H1 (cell line): Measurements from ENCODE around the gene SLC5A8. TPM values are rescaled to one million over a fixed set of nuclear protein-coding genes. Genes with fewer than 3 reads are reported as not detected.

Experiments
- CTCF ChIA-PET: fragments of 300-600 bp; sonication (Branson Sonifier 250); formaldehyde crosslinking; loops from one replicate; lab custom pipeline; 2021; ENCODE audit not compliant: partially characterized antibody; lab: Charles Lee
- POLR2A ChIA-PET: fragments of 300-600 bp; sonication (Branson Sonifier 250); formaldehyde crosslinking; loops from one replicate; lab custom pipeline; 2021; ENCODE audit warnings: inconsistent platforms; ENCODE audit not compliant: partially characterized antibody; lab: Charles Lee
- DNase-seq, 2 experiments: peaks; one replicate each; pipeline versions ENCODE4 v3.0.0 to v3.0.0-alpha.2; 2010 to 2022; ENCODE audit warnings: low spot score in 2 of 2, low read depth in 1 of 2, mixed read lengths in 1 of 2
- FAIRE-seq: peaks from 2 replicates; lab custom pipeline; 2011; peaks lifted over from hg19 to GRCh38; lab: Jason Lieb, UNC
- H2AFZ ChIP-seq: 2 replicates; pipeline ENCODE4 v1.8.1; 2012; ENCODE audit warnings: low read length, inconsistent platforms
- H2AK5ac ChIP-seq: 2 replicates; pipeline ENCODE4 v1.6.1; 2013; ENCODE audit warnings: low read depth, low read length
- H2BK120ac ChIP-seq: replicated peaks from 2 replicates; pipeline ENCODE3; 2013; ENCODE audit warnings: low read depth, low read length, inconsistent platforms
- H2BK12ac ChIP-seq: 2 replicates; pipeline ENCODE4 v1.6.1; 2013; ENCODE audit warnings: low read depth, low read length
- H2BK15ac ChIP-seq: 2 replicates; pipeline ENCODE4 v1.6.1; 2013; ENCODE audit warnings: low read length
- H2BK20ac ChIP-seq: 2 replicates; pipeline ENCODE4 v1.6.1; 2013; ENCODE audit warnings: low read length
- H2BK5ac ChIP-seq: 2 replicates; pipeline ENCODE4 v1.6.1; 2013; ENCODE audit warnings: low read depth, low read length
- H3K14ac ChIP-seq: 2 replicates; pipeline ENCODE4 v1.6.1; 2013; ENCODE audit warnings: inconsistent platforms; ENCODE audit not compliant: insufficient read length
- H3K18ac ChIP-seq: 2 replicates; pipeline ENCODE4 v1.6.1; 2013; ENCODE audit warnings: low read length; ENCODE audit errors: extremely low read depth
- H3K23ac ChIP-seq: 2 replicates; pipeline ENCODE4 v1.6.1; 2013; ENCODE audit warnings: inconsistent platforms; ENCODE audit not compliant: insufficient read length
- H3K23me2 ChIP-seq: 2 replicates; pipeline ENCODE4 v1.6.1; 2013; ENCODE audit warnings: low read depth, low read length
- H3K27ac ChIP-seq: 2 replicates; pipeline ENCODE4 v1.6.1; 2011; ENCODE audit warnings: low read depth, low read length, inconsistent platforms
- H3K27me3 ChIP-seq, 4 experiments: replicated peaks in 1 of 4; 1 replicate in 1 of 4; 2 replicates in 3 of 4; pipeline versions ENCODE4 v1.6.1 to v1.8.1; 2011 to 2013; ENCODE audit warnings: low read length in 3 of 4, mild to moderate bottlenecking in 3 of 4, inconsistent platforms in 2 of 4, mixed read lengths in 2 of 4, moderate library complexity in 1 of 4; ENCODE audit not compliant: control insufficient read depth in 3 of 4, insufficient read depth in 3 of 4; ENCODE audit errors: extremely low read depth in 1 of 4
- H3K36me3 ChIP-seq, 4 experiments: 2 replicates each; pipeline versions ENCODE4 v1.6.1 to v1.8.1; 2011 to 2013; ENCODE audit warnings: mild to moderate bottlenecking in 4 of 4, low read length in 3 of 4, moderate library complexity in 2 of 4, control low read depth in 1 of 4, inconsistent platforms in 1 of 4; ENCODE audit not compliant: insufficient read depth in 4 of 4, control insufficient read depth in 2 of 4
- H3K4ac ChIP-seq: replicated peaks from 2 replicates; pipeline ENCODE3; 2013; ENCODE audit warnings: low read length, low read depth, mixed read lengths, inconsistent platforms; ENCODE audit not compliant: insufficient read length
- H3K4me1 ChIP-seq, 4 experiments: replicated peaks in 1 of 4; 1 replicate in 1 of 4; 2 replicates in 3 of 4; pipeline versions ENCODE4 v1.6.1 to v1.8.1; 2011 to 2013; ENCODE audit warnings: low read length in 3 of 4, inconsistent platforms in 2 of 4, mixed read lengths in 1 of 4; ENCODE audit not compliant: insufficient read depth in 4 of 4, control insufficient read depth in 3 of 4
- H3K4me2 ChIP-seq, 2 experiments: 2 replicates each; pipeline versions ENCODE4 v1.6.1 to v1.8.1; 2011 to 2013; ENCODE audit warnings: low read depth in 2 of 2, low read length in 2 of 2, control low read depth in 1 of 2, inconsistent platforms in 1 of 2, mild to moderate bottlenecking in 1 of 2; ENCODE audit not compliant: insufficient read depth in 1 of 2
- H3K4me3 ChIP-seq, 4 experiments: fragments of 200-600, 300-600 bp in 1 of 4; sonication (generic), shearing (Covaris generic), sonication (Bioruptor Twin) in 1 of 4; 2 replicates each; pipeline versions ENCODE4 v1.5.1 to v1.8.1; 2011 to 2016; ENCODE audit warnings: low read length in 4 of 4, low read depth in 3 of 4, control low read depth in 2 of 4, inconsistent platforms in 2 of 4, mild to moderate bottlenecking in 2 of 4, mixed read lengths in 1 of 4, moderate library complexity in 1 of 4; ENCODE audit not compliant: insufficient read depth in 2 of 4; ENCODE audit errors: extremely low read depth in 1 of 4
- H3K56ac ChIP-seq: replicated peaks from 2 replicates; pipeline ENCODE3; 2013; ENCODE audit warnings: low read depth, mild to moderate bottlenecking, mixed read lengths, low read length, inconsistent platforms; ENCODE audit not compliant: insufficient read length
- H3K79me1 ChIP-seq: 2 replicates; pipeline ENCODE4 v1.6.1; 2013; ENCODE audit warnings: low read depth, low read length, control low read depth
- H3K79me2 ChIP-seq, 2 experiments: 2 replicates each; pipeline versions ENCODE4 v1.6.1 to v1.8.1; 2012 to 2013; ENCODE audit warnings: low read length in 2 of 2, mild to moderate bottlenecking in 2 of 2, inconsistent platforms in 1 of 2; ENCODE audit not compliant: insufficient read depth in 2 of 2, control insufficient read depth in 1 of 2
- H3K9ac ChIP-seq, 4 experiments: replicated peaks in 1 of 4; 1 replicate in 1 of 4; 2 replicates in 3 of 4; pipeline versions ENCODE4 v1.6.1 to v1.8.1; 2011 to 2013; ENCODE audit warnings: low read depth in 3 of 4, low read length in 3 of 4, control low read depth in 2 of 4, mild to moderate bottlenecking in 2 of 4, moderate library complexity in 2 of 4, inconsistent platforms in 1 of 4; ENCODE audit errors: extremely low read depth in 1 of 4
- H3K9me3 ChIP-seq, 2 experiments: 2 replicates each; pipeline versions ENCODE4 v1.6.1 to v1.8.1; 2012 to 2013; ENCODE audit warnings: mild to moderate bottlenecking in 2 of 2, moderate library complexity in 2 of 2, control low read depth in 1 of 2, inconsistent platforms in 1 of 2, low read depth in 1 of 2, low read length in 1 of 2, mixed read lengths in 1 of 2; ENCODE audit not compliant: insufficient read depth in 2 of 2
- H4K20me1 ChIP-seq, 2 experiments: replicated peaks in 1 of 2; 2 replicates each; pipeline versions ENCODE3 to v1.8.1; 2011 to 2013; ENCODE audit warnings: inconsistent platforms in 2 of 2, low read length in 2 of 2, mild to moderate bottlenecking in 1 of 2; ENCODE audit not compliant: insufficient read depth in 2 of 2, control insufficient read depth in 1 of 2
- H4K5ac ChIP-seq: 2 replicates; pipeline ENCODE4 v1.6.1; 2013; ENCODE audit warnings: low read length, low read depth, mixed read lengths, inconsistent platforms; ENCODE audit not compliant: insufficient read length
- H4K8ac ChIP-seq: 2 replicates; pipeline ENCODE4 v1.8.0; 2013; ENCODE audit warnings: mild to moderate bottlenecking, moderate library complexity, low read length, inconsistent platforms; ENCODE audit not compliant: insufficient read depth; ENCODE audit errors: extremely low read depth
- H4K91ac ChIP-seq: replicated peaks from 2 replicates; pipeline ENCODE3; 2013; ENCODE audit warnings: low read length, mixed read lengths, inconsistent platforms; ENCODE audit not compliant: insufficient read length
- ATF3 ChIP-seq: IDR thresholded peaks from 2 replicates; pipeline ENCODE4 v1.6.1; 2011; ENCODE audit warnings: low read depth, mild to moderate bottlenecking, low read length; ENCODE audit not compliant: insufficient read depth
- CBX8 ChIP-seq: fragments of 300-800, 300-1000 bp; sonication (generic); IDR thresholded peaks from 2 replicates; pipeline ENCODE4 v1.7.1; 2016; ENCODE audit warnings: low read depth, low read length, borderline replicate concordance
- MAX ChIP-seq: IDR thresholded peaks from 2 replicates; pipeline ENCODE4 v1.6.1; 2012; ENCODE audit warnings: inconsistent platforms
- RAD21 ChIP-seq, 2 experiments: IDR thresholded peaks in 1 of 2; conservative IDR thresholded peaks in 1 of 2; 2 replicates each; pipeline ENCODE4 v1.6.1; 2011; ENCODE audit warnings: low read depth in 2 of 2, low read length in 2 of 2, improper control_type of control experiment in 1 of 2, inconsistent platforms in 1 of 2, mild to moderate bottlenecking in 1 of 2, moderate library complexity in 1 of 2
- SIN3A ChIP-seq, 2 experiments: IDR thresholded peaks in 1 of 2; conservative IDR thresholded peaks in 1 of 2; 2 replicates each; pipeline ENCODE4 v1.6.1; 2011 to 2012; ENCODE audit warnings: low read length in 2 of 2, improper control_type of control experiment in 1 of 2, low read depth in 1 of 2, mild to moderate bottlenecking in 1 of 2
- SIRT6 ChIP-seq: IDR thresholded peaks from one replicate; pipeline ENCODE4 v1.7.1; 2012; ENCODE audit warnings: low read length, inconsistent platforms
- SP2 ChIP-seq: IDR thresholded peaks from 2 replicates; pipeline ENCODE4 v1.6.1; 2012; ENCODE audit warnings: mild to moderate bottlenecking, low read length, inconsistent platforms
- WGBS, 2 experiments: shearing (Covaris generic) in 1 of 2; methylation state at CpG; one replicate each; pipeline versions ENCODE4 v1.1.6 to v1.1.7; 2013 to 2015; ENCODE audit warnings: low lambda C conversion rate in 2 of 2, mixed read lengths in 2 of 2, inconsistent platforms in 1 of 2, low coverage in 1 of 2, missing lambda C conversion rate in 1 of 2; ENCODE audit not compliant: insufficient replicate concordance in 2 of 2, insufficient coverage in 1 of 2, insufficient read length in 1 of 2; ENCODE audit errors: extremely low coverage in 1 of 2, missing lambda C conversion rate in 1 of 2; 5-methylcytosine and 5-hydroxymethylcytosine counted together
- long read RNA-seq, 2 experiments: library from RNA in 1 of 2; library from capped mRNA in 1 of 2; stranded (forward); transcript quantifications; one replicate each; pipeline ENCODE4 v2.0.0, GENCODE V29; 2021; ENCODE audit warnings: inconsistent platforms in 1 of 2
- polyA minus RNA-seq, 3 experiments: library from RNA; depleted of rRNA, polyadenylated mRNA; stranded (reverse); fragments of >200 nt; gene quantifications; 1 replicate in 2 of 3; 2 replicates in 1 of 3; pipeline ENCODE4 v1.2.3, GENCODE V29; 2011
- polyA plus RNA-seq, 7 experiments: library from polyadenylated mRNA; depleted of rRNA in 3 of 7; stranded (reverse) in 5 of 7; unstranded in 2 of 7; fragments of >200 nt in 5 of 7; fragments of 200-250 nt in 2 of 7; gene quantifications; 1 replicate in 5 of 7; 2 replicates in 1 of 7; 4 replicates in 1 of 7; pipeline versions ENCODE4 v1.2.1 to v1.2.3, GENCODE V29; 2011 to 2013; ENCODE audit warnings: missing spikeins in 2 of 7, mixed read lengths in 2 of 7
- total RNA-seq: library from RNA; stranded (reverse); fragmentation: NEBNext Ultra II Directional; extraction: Animal tissue kit (Norgen Biotek cat#: 25700); gene quantifications from 2 replicates; pipeline ENCODE4 v1.2.1, GENCODE V29; 2021

The SLC5A8 gene
- 0.11 TPM in 1 of 2 replicates, not detected in the other for total RNA-seq
- polyA plus RNA-seq (2011; rRNA removed) = 0.11 and 0.21 TPM in 2 replicates
- 0.18 TPM for polyA plus RNA-seq (2011; cell fraction: cytosol; rRNA removed)
- polyA plus RNA-seq (2011; cell fraction: nucleus; rRNA removed) = 0.07 TPM
- polyA plus RNA-seq (2012, experiment 1 of 2) = 0.05 to 0.17 TPM (median 0.10 TPM) in 4 replicates
- polyA plus RNA-seq (2012, experiment 2 of 2) = not detected
- 0.22 TPM for polyA plus RNA-seq (2013, experiment 1 of 2)
- 0.18 TPM for polyA plus RNA-seq (2013, experiment 2 of 2)
- polyA minus RNA-seq (2011; rRNA and poly(A)+ RNA removed) = 0.17 and 0.32 TPM in 2 replicates
- polyA minus RNA-seq (2011; cell fraction: cytosol; rRNA and poly(A)+ RNA removed) = not detected
- polyA minus RNA-seq (2011; cell fraction: nucleus; rRNA and poly(A)+ RNA removed) = 0.60 TPM
- long read RNA-seq, experiment 1 = 0 reads
- long read RNA-seq, experiment 2 = 0 reads

GRCh38 chr12:101209319-101210302 lies at the start of gene SLC5A8:
Gene SLC5A8, minus strand, starts transcription at chr12:101210238. Its CDS starts 390 bp downstream, at chr12:101209848.
- peaks cover 13 to 26% (median 20%) of the 10 kb centered on the region in 4 experiments for H3K27me3 ChIP-seq
- H3K4me2 ChIP-seq = peak within 1 kb of the TSS; percentile 54 to 90; a peak in 3 of 4 replicates
- no peak within 1 kb of the TSS for H3K23ac ChIP-seq
- H4K20me1 ChIP-seq = no peaks in the 10 kb centered on the region
- no peak for DNase-seq
- 13 to 100% methylated on average over 5 to 61 of the region's 80 CpGs for WGBS, 2 experiments
- H3K4me3 ChIP-seq = peak within 1 kb of the TSS; percentile 21 to 72 (median 60); a peak in 7 of 8 replicates
- ChIA-PET CTCF (interaction anchor here (2.4 kb wide), 1 partner anchor 42 kb away, joined by 7 read pairs; no protein-coding TSS in a partner anchor), POLR2A (interaction anchor here (0.7 kb wide), 1 partner anchor 17 kb away, joined by 5 read pairs; no protein-coding TSS in a partner anchor)
- no peak within 1 kb of the TSS for H3K9ac ChIP-seq
- H2BK5ac ChIP-seq = no peak within 1 kb of the TSS
- H3K4ac ChIP-seq = no peak within 1 kb of the TSS
- H2AK5ac ChIP-seq = no peak within 1 kb of the TSS
- peaks cover 6% of the 10 kb centered on the region; the same call in 1 of the 2 replicates for H3K23me2 ChIP-seq
- H3K36me3 ChIP-seq = no peaks in the 10 kb centered on the region
- H3K27ac ChIP-seq = no peak within 1 kb of the TSS
- no peak within 1 kb of the TSS for H2BK12ac ChIP-seq
- no peak within 1 kb of the TSS for H3K56ac ChIP-seq
- H4K8ac ChIP-seq = no peak within 1 kb of the TSS; the same call in 1 of the 2 replicates
- H3K79me2 ChIP-seq = no peaks in the 10 kb centered on the region
- no peaks in the 10 kb centered on the region for H3K79me1 ChIP-seq
- no peak within 1 kb of the TSS for H2BK120ac ChIP-seq
- H4K5ac ChIP-seq = no peak within 1 kb of the TSS
- peaks cover 3 to 4% of the 10 kb centered on the region in 2 experiments for H3K9me3 ChIP-seq
- H2AFZ ChIP-seq = peak within 1 kb of the TSS; percentile 87
- no peak within 1 kb of the TSS for H2BK15ac ChIP-seq
- no peak within 1 kb of the TSS for H2BK20ac ChIP-seq
- H3K14ac ChIP-seq = no peak within 1 kb of the TSS
- no peak within 1 kb of the TSS for H4K91ac ChIP-seq
- H3K18ac ChIP-seq = no peak within 1 kb of the TSS
- H3K4me1 ChIP-seq = peaks cover 0 to 3% (median under 1%) of the 10 kb centered on the region in 4 experiments; a peak in 3 of 7 replicates
- no peak for FAIRE-seq
- TF ChIP-seq SIRT6 = no peak
- TF ChIP-seq RAD21 (IDR thresholded peaks at IDR 0.05 in 1 of 2, conservative IDR thresholded peaks at IDR 0.05 in 1 of 2; ENCODE audit: low read depth in 2 of 2, low read length in 2 of 2) = peak in 1 of 2 experiments; percentile 19; a peak in 1 of 4 replicates
- TF ChIP-seq CBX8 = no peak
- peak; percentile 76 for TF ChIP-seq MAX
- no peak for TF ChIP-seq SP2
- TF ChIP-seq ATF3 = no peak
- no peak for TF ChIP-seq SIN3A (conservative IDR thresholded peaks at IDR 0.05 in 1 of 2, IDR thresholded peaks at IDR 0.05 in 1 of 2; ENCODE audit: low read depth in 1 of 2, low read length in 2 of 2)
